ENCODE measurements around the gene INTS11. TPM values are rescaled to one million over a fixed set of nuclear protein-coding genes. Genes with fewer than 3 reads are reported as not detected.
A peak's percentile ranks its signal among the peaks of the same experiment; 100 is the strongest.

The INTS11 gene
- total and polyA plus RNA-seq, 2 of the 13 experiments (the other 11 are each of a cell fraction or from before 2014, with no cell fraction given) = 52.8 to 94.8 TPM

GRCh38 chr1:1361982-1362423, 37.5 kb upstream of the INTS11 start (continued):
- TF ChIP-seq, protein P1, sequence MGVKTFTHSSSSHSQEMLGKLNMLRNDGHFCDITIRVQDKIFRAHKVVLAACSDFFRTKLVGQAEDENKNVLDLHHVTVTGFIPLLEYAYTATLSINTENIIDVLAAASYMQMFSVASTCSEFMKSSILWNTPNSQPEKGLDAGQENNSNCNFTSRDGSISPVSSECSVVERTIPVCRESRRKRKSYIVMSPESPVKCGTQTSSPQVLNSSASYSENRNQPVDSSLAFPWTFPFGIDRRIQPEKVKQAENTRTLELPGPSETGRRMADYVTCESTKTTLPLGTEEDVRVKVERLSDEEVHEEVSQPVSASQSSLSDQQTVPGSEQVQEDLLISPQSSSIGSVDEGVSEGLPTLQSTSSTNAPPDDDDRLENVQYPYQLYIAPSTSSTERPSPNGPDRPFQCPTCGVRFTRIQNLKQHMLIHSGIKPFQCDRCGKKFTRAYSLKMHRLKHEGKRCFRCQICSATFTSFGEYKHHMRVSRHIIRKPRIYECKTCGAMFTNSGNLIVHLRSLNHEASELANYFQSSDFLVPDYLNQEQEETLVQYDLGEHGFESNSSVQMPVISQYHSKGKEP (CRISPR knock-in tag; IDR thresholded peaks at IDR 0.05) = no peak
- TF ChIP-seq IKZF5 (CRISPR knock-in tag; IDR thresholded peaks at IDR 0.05) (no peak), ZNF577 (CRISPR knock-in tag; IDR thresholded peaks at IDR 0.05; ENCODE audit: borderline replicate concordance, low read depth) (no peak), MEF2D (CRISPR knock-in tag; IDR thresholded peaks at IDR 0.05) (no peak), DMAP1 (CRISPR knock-in tag; IDR thresholded peaks at IDR 0.05) (peak; percentile 37; the same call in 1 of the 2 replicates), MIXL1 (CRISPR knock-in tag; IDR thresholded peaks at IDR 0.05) (0 out of 2 replicates have a peak, but pooled peaks have one; percentile 14), ATF1 (CRISPR knock-in tag; IDR thresholded peaks at IDR 0.05) (no peak), RBAK (CRISPR knock-in tag; IDR thresholded peaks at IDR 0.05) (no peak), ZNF256 (CRISPR knock-in tag; conservative IDR thresholded peaks at IDR 0.05) (no peak), HNF1B (CRISPR knock-in tag; IDR thresholded peaks at IDR 0.05) (0 out of 2 replicates have a peak, but pooled peaks have one; percentile 32), NAIF1 (CRISPR knock-in tag; IDR thresholded peaks at IDR 0.05; ENCODE audit: borderline replicate concordance) (no peak), ISX (CRISPR knock-in tag; conservative IDR thresholded peaks at IDR 0.05) (no peak), TEAD2 (CRISPR knock-in tag; IDR thresholded peaks at IDR 0.05) (no peak), MYC (CRISPR knock-in tag; IDR thresholded peaks at IDR 0.05; ENCODE audit: borderline replicate concordance) (no peak), ZFYVE20 (CRISPR knock-in tag; IDR thresholded peaks at IDR 0.05; ENCODE audit: borderline replicate concordance, low read depth) (no peak), ZNF24 (IDR thresholded peaks at IDR 0.05) (no peak), FIP1L1 (IDR thresholded peaks at IDR 0.05; ENCODE audit: borderline replicate concordance, insufficient read depth, low read depth, low read length) (no peak), NBN (conservative IDR thresholded peaks at IDR 0.05) (no peak), YY1 (IDR thresholded peaks at IDR 0.05; ENCODE audit: insufficient read depth, insufficient replicate concordance, low read depth, low read length) (peak; percentile 76), ARID5B (CRISPR knock-in tag; IDR thresholded peaks at IDR 0.05) (no peak)
- TF ChIP-seq, protein P2, sequence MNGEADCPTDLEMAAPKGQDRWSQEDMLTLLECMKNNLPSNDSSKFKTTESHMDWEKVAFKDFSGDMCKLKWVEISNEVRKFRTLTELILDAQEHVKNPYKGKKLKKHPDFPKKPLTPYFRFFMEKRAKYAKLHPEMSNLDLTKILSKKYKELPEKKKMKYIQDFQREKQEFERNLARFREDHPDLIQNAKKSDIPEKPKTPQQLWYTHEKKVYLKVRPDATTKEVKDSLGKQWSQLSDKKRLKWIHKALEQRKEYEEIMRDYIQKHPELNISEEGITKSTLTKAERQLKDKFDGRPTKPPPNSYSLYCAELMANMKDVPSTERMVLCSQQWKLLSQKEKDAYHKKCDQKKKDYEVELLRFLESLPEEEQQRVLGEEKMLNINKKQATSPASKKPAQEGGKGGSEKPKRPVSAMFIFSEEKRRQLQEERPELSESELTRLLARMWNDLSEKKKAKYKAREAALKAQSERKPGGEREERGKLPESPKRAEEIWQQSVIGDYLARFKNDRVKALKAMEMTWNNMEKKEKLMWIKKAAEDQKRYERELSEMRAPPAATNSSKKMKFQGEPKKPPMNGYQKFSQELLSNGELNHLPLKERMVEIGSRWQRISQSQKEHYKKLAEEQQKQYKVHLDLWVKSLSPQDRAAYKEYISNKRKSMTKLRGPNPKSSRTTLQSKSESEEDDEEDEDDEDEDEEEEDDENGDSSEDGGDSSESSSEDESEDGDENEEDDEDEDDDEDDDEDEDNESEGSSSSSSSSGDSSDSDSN (CRISPR knock-in tag; IDR thresholded peaks at IDR 0.05) = peak; percentile 90
